GOT3 (cell line): ENCODE data around the gene EXOC6B.

Source experiments
- DNase-seq: peaks from one replicate; lab custom pipeline; 2025; ENCODE audit warnings: mixed read lengths; lab: John Stamatoyannopoulos, UW

The EXOC6B gene

DNA sequence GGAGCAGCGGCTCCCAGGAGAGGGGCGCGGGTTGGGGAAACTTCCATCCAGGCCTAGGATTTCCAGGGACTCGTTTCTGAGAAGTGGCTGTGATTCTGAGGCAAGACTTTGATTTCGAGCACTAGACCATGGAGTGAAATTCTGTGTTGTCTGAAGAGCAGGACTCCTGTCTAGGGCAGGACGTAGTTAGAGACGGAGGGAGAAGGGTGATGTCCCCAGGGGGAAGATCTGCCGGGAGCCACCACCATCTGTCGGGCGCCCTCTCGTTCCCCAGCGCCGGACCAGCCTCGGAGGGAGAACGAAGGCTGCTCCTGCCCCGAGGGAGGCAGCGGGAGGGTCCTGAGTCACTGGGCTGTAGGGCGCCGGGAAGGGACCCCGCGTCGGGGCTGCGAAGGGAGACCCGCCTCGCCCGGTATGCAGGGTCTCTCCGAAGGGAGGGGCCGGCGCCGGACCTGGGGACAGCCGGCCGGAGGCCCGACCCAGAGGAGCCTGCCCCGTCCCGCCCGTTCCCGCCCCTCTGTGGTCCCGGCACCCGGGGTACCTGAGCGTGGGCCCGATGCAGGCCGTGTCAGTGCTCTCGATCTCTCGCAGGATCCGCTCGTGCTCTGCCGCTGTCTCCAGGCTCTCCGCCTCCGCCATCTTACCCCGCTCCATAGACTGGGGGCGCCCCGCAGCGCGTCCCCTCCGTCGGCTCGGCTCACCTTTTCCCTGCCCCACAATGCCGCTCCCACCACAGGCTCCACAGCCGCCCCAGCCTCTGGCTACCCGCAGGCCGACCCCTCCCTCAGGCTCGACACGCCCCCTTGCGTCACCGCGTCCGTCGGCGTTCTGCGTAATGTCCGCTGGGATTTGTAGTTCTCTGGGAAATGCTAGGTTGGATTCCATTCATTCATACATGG, at the start of gene EXOC6B:
EXOC6B (minus strand) TSS at position 777 of the 899 bp plus-strand sequence.
- peak; percentile 78 for DNase-seq

DNA sequence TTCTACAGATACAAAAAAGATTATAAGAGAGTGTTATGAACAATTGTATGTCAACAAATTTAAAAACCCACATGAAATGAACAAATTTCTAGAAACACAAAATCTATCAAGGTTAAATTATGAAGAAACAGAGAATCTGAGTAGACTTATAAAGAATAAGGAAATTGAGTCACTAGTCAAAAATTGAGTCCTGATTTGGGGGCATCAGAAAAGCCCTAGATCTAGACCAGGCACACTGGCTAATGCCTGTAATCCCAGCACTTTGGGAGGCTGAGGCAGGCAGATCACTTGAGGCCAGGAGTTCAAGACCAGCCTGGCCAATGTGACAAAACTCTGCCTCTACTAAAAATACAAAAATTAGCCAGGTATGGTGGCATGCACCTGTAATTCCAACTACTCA, 46.0 kb upstream of the EXOC6B start:
- no peak for DNase-seq

DNA sequence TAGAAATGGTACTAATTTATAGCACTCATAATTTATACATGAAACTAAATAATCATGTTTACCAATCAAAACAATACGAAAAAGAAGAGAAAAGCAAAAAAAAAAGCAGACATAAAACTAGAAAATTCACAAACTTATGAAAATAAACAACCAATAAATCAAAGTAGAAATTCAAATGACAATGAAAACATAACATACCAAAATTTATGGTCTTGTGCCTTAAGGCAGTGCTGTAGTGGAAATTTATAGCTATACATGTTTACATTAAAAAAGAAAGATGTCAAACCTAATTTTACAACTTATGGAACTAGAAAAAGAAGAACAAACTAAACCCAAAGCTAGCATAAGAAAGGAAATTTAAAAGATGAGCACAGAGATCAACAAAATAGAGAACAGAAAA, 45.2 kb upstream of the EXOC6B start:
- DNase-seq: no peak

DNA sequence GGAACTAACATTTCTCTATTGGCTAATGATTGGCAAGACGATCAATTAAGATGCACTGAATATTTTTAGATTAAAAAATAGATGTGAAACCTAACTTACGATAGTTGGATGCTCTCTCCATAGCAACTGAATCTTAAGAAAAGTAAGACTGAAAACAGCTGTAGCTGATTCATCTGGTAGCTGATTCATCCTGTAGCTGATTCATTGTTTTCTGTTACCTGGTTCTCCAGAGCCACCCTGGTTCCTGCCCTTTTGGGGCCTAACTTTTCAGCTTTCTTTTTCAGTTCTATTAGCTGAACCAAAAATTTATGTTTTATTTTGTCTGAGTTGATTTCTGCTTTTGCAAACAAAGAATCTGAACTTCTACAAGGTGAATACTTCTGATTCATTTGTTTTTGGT, 38.7 kb upstream of the EXOC6B start:
- no peak for DNase-seq

DNA sequence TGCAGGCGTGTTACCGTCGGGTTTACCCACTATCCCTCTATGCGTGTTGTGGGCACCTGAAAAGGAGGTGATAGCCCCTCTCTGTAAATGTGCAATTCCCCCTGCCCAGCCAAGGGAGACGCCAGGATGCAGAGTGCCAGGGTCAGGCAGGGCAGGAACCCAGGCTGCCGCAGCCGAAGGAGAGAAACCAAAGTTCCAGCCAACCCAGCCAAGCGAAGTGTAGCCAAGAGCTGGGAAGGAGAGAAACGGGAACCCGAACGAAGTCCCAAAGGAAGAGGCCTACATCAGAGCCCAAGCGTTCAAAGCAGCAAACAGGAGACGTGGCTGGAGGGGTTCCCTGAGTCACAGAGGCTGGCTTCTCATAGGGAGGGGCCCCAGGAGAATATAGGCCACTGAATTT, 37.2 kb upstream of the EXOC6B start:
- DNase-seq: no peak

DNA sequence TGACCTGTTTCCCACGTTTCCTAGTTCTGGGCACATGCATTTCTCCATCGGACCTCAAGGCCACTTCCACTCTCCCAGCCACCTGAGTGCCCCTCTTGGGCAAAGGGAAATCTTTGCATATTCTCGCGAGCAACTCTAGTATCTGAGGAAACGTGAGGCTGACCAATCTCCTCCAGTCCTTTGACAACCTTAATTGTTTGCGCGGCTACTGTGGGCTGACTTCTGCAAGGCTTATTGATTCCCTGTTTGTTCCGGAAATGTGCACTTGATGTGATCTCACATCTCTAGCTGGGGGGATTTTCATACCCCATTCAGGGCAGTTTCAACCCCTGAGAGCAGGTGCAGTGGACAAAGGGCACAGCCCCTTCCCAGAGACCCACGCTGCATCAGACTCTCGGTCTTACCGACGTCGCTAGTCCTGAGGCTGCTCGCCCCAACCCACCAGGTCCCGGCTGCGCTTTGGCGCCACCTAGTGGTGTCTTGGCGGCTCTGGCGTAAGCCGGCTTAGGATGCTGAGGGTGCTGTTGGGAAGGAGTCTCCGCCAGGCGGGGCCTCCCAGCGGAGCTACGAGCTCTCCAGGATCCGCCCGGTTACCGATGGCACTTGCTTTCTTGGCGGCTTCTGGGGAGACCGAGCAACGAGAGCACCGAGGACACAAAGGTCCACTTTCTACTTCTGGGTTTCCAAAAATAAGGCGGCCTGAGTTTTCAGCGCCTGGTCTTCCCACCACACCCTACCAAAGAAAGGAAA, 36.6 kb upstream of the EXOC6B start:
- peak; percentile 72 for DNase-seq

DNA sequence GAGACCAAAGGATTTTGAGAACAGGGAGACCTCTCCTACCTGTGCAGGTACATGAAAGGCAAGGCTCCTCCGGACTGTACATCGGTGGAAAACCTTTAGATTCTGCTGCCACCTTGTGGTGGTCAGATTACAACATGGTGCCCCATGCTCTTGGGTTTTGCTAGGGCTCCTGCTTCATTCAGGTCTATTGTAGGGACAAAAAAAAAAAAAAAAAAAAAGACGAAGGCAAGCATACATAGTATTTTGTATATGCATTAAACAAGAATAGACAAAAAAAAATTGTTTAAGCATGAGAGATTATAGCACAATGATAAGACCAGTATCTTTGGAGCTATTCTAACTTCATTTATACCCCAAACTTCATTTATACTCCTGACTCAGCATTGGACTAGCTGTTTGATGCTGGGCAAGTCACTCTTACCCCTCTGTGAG, 34.0 kb upstream of the EXOC6B start:
- DNase-seq: no peak

DNA sequence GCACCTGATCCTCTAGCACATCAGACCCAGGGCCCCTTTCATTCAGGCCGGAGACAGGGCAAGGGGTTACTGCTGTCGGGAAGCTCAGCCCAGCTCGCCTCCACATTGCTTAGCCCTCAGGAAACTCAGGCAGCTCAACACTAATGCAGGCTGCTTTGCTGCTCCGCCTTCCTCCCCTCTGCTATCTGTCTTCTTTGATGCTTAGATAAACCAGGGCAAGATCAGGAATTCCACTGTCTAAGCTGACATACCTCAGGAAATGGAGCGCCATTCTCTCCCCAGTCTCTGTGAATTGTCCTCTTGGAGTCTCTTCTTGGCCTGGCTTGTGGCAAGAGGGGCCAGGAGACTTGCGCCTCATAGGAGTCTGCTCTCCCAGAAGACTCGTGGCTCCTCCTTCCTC, 25.5 kb upstream of the EXOC6B start:
- DNase-seq: no peak

DNA sequence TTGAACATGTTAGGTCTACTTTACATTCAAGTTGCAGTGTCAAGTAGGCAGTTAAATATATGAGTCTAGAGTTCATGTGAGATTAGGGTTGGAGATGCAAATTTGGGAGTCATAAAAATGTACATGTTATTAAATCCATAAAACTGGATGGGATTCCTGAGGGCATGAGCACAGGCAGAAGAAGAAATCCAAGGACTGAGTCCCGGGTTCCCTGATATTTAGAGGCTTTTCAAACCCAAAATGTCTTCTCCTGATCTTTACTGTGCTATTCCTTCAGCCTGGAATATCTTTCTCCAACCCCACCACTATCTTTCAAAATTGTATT, 23.3 kb upstream of the EXOC6B start:
- no peak for DNase-seq

DNA sequence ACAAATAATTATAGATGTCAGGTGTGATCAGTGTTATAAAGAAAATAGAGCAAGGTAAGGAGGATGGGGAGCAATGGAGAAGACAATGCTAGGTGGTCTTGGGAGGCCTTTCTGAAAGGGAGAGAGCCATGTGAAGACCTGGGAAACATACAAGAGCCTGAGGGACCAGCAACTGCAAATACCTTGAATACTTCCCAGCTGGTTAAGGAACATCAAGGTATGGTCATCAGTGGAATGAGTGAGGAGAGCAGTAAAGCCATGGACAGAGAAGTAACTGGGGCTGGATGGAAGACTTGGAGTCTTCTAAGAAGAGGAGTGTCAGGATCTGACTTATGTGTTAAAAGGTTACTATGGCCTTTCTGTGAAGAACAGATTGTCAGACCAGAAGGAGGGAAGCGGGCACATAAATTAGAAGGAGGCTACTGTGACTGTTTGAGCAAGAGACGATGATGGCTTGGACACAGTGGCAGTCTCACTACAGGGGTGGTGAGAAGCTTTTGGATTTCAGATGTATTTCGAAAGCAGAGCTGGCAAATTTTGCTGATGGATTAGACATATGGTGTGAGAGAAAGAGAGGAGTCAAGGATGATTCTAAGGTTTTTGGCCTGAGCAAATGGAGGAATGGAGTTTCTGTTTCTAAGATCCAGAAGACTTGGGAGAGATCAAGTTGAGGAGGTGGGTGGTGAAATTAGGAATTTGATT, 22.8 kb upstream of the EXOC6B start:
- DNase-seq: no peak

DNA sequence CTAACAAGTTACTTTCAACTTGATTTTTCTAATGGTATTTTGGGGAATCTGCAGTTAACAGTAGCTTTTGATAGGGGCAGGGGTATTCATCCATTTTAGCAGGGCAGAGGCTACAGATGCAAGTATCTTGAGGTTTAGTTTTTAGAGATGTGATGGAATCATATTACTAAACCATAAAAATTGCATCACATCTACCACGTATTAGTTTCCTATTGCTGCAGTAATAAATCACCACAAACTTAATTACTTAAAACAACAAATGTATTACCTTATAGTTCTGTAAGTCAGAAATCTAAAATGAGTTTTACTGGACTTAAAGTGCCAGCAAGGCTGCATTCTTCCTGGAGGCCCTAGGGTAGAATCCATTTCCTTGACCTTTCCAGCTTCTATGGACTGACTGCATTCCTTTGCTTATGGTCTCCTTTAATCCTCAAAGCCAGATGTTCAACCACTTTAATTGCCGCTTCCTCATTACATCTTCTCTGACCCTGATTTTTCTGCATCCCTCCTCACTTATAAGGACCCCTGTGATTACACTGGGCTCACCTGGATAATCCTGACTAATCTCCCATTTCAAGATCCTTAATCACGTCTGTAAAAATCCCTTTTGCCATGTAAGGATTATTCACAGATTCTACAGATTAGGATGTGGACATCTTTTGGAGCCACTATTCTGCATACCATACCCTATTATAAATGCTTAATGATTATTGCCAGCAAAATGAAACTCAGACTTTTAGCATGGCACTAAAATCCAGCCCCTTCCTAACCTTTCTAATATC, 21.9 kb upstream of the EXOC6B start:
- no peak for DNase-seq

DNA sequence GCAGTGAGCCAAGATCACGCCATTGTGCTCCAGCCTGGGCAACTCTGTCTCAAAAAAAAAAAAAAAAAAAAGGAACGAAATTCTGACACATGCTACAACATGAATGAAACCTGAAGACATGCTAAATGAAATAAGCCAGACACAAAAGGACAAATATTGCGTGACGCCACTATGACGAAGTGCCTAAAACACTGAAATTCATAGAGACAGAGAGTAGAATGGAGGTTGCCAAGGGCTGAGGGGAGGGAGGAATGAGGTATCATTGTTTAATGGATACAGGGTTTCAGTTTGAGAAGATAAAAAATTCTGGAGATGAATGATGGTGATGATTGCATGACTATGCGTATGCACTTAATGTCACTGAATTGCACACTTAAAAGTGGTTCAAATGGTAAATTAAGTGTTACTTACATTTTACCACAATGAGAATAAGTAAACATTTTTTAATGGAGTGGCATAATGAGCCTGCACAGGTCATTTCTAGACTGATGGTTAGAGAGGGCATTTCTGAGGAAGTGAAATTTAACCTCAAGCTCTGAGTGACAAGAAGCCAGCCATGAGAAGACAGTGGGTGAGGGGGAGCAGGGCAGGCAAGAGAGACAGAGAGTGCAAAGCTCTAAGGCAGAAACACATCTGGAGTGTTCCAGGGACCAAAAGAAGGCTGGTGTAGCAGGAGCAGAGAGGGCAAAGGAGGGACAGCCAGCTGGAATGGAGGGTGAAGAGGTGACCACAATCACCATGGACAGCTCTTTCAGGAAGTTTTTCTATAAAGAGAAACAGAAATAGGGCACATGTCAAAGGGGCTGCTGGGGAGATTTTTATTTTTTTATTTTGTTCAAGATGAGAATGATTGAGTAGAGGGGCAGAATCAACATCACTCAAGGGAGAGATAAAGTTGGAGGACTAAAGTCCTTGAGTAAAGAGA, 20.6 kb upstream of the EXOC6B start:
- no peak for DNase-seq

DNA sequence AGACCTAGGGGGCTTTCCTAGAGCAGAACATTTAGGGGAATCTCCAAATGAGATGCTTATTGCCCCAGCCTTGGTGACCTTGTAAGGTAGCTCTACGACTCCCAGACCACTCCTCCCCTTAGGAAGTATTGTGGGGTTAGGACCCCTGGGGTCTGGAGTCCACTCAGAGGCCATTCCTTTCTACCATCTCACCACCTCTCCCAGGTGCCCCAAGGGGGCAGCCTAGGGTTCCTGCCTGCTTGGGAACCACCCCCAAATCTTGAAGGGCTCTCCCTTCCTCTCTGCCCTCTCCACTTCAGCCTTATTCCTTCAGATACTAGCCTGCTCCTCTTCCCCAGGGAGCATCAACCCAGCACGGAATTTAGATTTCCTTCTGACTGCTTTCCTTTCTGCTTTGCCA, 17.5 kb upstream of the EXOC6B start:
- DNase-seq: no peak

DNA sequence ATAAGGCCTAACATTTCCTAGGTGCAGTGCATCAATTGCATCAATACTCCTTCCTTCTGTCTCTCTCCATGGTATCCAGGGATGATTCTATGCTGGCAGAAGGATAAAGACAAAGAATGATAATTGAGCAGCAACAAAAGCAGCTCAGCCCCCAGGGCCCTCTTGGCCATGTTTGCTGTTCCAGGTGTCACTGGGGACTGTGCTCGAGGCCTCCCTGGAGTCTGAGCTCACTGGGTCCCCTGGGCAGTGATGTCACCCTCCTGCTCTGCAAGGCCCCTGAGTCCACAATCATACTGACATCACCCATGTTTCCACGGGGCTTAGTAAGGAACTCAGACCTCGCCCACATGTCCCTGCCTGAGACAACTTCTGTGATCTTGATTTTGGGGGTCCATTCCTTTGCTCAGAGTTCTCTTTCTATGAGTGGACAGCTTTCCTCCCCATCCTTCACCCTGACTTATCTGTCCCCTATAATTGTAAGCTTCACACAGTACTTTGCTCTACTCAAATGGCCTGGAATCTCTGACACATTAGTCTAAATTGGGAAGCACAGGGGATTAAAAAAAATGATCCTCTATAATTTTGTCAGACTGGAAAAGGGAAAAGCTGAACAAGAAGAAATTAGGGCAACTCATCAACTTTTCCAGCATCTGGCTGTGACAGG, 15.8 kb upstream of the EXOC6B start:
- DNase-seq: no peak

DNA sequence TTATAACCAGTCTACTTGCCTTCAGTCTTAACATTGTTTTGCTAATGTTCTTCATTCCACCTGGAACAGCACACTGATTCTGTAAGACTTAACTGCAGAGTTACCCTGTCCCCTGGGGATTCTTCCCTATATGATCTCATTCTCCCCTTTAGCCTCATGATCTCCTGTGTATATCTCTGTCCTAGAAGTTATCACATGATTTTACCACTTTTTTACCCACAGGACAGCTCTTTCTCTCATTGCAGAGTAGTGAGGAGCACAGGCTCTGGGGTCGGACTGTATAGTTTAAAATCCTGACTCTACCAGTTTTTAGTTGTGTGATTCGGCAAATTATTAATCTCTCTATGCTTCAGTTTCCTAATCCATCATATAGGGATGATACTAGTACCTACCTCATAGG, 14.2 kb upstream of the EXOC6B start:
- DNase-seq: no peak

DNA sequence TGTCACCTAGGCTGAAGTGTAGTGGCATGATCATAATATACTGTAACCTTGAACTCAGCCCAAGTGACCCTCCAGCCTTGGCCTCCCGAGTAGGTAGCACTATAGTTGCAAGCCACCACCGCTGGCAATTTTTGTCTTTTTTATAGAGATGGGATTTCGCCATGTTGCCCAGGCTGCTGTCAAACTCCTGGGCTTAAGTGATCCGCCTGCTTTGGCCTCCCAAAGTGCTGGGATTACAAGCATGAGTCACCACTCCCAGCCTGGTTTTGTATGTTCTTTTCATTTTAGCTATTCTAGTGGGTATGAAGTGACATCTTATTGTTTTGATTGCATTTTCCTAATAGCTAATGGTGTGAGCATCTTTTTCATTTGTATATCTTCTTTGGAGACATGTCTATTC, 11.3 kb upstream of the EXOC6B start:
- no peak for DNase-seq

DNA sequence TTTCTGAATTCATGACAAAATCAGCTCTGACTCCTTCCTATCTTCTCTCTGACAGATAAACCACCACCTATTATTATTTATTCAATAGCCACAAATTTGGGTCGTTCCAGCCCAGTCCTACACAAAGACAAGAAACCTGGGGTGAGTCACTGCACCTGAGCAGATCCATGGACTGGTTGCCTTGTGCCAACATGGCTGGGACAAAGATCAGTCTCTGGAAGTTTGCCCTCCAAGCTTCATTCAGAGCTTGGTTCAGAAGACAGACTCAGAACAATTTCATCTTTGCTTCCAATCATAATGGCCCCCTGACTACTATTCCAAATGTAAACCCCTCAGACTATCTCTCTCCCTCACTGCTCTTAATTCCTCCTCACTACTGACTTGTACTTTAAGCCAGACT, 9.6 kb upstream of the EXOC6B start:
- DNase-seq: no peak

DNA sequence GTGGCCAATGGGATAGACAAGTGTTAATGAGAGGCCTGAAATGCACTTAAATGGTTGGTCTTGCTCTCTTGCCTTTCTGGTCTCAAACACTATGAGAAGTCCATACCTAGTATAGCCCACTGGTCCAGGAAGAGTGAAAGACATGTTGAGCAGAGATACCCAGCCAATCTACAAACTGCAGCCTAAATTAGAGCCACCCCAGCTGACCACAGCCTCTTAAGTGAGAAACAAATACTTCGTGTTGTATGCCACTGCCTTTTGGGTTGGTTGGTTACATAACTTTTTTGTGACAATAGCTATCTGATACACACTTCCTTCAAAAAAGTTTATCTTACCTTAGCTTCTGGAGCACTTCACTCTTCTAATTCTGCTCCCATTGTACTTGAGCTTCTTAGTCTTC, 8.8 kb upstream of the EXOC6B start:
- DNase-seq: no peak

DNA sequence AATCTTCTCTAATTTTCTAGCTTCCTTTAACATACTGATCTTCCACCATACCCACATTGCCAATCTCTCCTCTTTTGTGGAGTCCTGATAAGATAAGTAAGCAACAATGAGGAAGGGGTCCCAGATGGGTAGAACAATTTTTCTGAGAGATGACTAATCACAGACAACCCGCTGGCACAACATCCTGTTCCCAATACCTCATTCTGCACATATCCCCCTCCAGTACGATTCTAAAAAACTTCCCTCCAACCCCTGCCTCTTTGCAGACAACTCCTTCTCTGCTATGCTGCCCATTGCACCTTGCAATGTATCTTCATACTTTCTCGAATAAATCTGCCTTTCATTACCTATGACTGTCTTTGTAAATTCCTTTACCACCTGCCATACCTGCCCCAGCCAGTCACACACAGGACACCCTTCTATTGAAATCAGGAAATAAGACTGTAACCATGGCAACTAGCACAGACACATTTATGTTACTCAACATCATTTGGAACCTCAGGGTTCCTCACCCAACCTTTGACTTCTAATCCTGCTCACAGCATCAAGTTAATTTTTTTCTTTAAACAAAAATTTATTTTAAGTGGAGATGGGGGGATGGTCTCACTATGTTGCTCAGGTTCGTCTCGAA, 7.4 kb upstream of the EXOC6B start:
- no peak for DNase-seq

DNA sequence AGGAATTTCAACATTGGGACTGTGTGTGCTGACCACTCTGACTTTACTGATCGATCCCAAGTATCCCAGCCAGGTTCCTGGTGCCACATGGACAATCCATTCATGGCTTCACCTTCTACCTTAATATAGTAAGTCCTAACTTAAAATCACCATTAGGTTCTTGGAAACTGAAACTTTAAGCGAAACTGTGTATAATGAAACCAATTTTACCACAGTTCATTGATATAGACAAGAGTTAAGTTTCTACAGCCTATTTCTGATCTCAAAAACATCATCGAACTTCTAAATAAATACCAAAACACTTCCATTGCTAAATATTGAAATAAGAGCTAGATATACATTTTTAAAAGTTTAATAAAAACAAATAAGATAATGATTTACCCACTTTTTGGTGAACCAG, 4.4 kb upstream of the EXOC6B start:
- no peak for DNase-seq
